GM21423 (cell line): Measurements from ENCODE around the gene MEIS2.

Experiments
- ATAC-seq: cut with Tn5 transposase; IDR thresholded peaks from one replicate; pipeline ENCODE4 v1.9.1; 2021; ENCODE audit warnings: mild to moderate bottlenecking, moderate library complexity; ENCODE audit not compliant: unreplicated experiment

Gene MEIS2

GRCh38 chr15:36904715-36905114 lies 195.6 kb downstream of the MEIS2 start:
- no peak for ATAC-seq

DNA sequence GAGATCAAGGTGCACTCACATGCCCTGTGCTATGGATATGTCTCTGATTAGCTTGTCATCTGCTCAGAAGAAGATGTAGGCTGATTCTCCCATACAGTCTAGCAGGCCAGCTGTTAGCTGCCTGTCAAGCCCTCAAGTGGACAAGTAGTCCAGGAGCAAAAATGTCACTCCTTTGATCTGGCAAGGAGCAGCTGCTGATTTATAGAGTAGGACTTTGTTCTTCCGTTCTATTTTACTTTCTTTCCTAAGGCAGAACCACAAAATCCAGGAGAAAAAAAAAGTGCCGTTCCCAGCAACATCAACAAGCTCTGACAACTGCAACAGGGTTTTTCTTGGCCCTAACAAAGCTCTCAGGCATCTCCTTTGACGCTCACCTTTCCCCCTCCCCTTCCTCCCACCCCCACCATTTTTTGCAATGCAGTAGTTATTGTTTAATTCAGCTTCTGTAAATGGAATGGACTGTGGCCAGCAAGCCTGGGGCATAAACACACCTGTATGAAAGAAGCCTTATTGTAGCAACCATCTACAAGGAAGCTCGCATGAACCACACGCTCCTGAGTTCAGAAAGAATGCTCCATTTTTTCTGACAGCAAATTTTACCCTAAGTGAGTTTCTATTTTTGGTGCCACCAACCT lies 196.3 kb downstream of the MEIS2 start:
- ATAC-seq, result no peak

- no peak for ATAC-seq
These were observed 197.2 kb downstream of the MEIS2 start for GRCh38 chr15:36903195-36903594.

- no peak for ATAC-seq
These were observed 199.3 kb downstream of the MEIS2 start for GRCh38 chr15:36901012-36901411.

DNA sequence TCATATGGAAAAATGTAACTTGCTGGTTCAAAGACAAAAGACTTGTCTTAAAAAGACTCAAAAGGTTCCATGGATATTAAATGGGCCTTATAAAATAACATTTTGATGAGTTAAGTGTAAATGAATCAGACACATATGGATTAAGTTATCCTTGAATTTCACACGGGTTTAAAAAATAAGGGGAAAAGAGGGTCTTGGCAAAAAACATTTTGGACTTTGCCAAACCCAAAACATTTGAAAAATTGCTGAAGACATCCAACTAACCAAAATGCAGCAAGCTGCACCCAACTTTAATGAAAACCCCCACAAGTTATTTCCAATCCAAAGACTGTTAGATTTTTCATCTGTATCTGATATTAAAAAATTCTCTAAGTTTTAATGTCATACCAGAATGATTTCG lies 200.7 kb downstream of the MEIS2 start:
- ATAC-seq, result no peak

DNA sequence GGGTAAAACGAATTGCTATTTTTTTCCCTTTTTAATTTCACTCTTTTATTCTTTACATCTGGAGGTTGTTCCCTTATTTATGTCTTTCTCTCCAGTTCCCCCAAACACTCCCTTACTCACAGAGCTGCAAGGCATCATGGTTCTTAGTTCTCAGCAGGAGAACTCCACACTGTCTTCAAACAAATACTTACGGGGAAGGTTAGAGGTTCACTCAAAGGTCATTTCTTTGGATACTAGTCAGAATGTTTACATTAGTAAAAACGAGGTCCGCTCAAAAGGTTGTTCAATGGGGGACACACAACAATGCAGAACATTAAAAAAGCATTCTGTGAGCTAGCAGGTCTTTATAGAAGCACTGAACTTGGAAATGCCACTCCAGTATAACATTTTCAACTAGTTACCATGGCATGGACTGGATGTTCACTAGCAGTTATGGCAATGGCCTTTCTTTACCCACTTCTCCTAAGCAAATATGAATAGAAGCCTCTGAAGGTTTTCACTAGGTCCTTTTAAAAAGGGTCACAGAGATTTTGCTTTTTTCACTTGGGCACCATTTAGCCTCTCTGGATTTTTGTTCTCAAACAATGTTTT lies 201.7 kb downstream of the MEIS2 start:
- ATAC-seq, result no peak

GRCh38 chr15:36897834-36898233 lies 202.5 kb downstream of the MEIS2 start:
- ATAC-seq, result no peak

DNA sequence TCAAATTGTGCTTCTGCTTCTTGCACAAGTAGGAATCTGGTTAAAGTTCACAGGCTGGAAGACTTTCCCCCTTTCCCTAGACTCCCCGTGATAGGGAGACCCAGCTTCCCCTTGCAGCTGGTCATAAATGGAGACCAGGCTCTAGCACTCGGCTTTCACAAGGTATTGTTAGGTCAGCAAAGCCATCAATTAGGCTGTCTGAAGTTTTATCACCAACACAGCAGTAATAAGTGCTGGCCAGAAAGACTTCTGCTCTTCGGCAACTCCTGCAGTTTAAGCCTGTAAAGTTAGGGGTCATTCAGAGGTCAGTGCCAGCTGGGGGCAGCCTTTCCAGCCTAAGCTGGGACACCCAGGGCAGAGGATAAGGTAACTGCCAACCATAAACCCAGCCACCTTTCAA lies 203.4 kb downstream of the MEIS2 start:
- no peak for ATAC-seq

DNA sequence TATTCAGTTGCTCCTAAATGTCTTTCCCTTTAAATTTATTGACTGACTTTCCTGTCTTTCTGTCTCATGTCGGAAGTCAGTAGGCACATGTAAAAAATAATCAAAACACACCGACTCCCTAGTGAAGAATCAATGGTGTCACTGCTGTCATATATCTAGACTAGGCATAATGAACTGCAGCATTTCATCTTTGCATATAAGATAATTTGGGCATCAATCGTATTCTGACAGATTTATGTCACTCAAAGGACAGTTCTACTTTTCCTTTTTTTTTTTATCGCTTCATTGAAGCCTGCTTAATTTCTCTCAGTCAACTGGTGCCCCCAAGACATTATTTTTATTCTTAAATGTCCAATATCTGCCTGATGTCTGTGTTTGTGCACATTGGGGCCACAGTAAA lies 206.3 kb downstream of the MEIS2 start:
- no peak for ATAC-seq

- ATAC-seq, result no peak
These were observed 207.1 kb downstream of the MEIS2 start for GRCh38 chr15:36893276-36893675.

GRCh38 chr15:36888011-36888992 lies 212.0 kb downstream of the MEIS2 start:
- ATAC-seq, result no peak

- no peak for ATAC-seq
These were observed 213.0 kb downstream of the MEIS2 start for GRCh38 chr15:36887214-36887961.

- no peak for ATAC-seq
These were observed 213.6 kb downstream of the MEIS2 start for GRCh38 chr15:36886701-36887100.

DNA sequence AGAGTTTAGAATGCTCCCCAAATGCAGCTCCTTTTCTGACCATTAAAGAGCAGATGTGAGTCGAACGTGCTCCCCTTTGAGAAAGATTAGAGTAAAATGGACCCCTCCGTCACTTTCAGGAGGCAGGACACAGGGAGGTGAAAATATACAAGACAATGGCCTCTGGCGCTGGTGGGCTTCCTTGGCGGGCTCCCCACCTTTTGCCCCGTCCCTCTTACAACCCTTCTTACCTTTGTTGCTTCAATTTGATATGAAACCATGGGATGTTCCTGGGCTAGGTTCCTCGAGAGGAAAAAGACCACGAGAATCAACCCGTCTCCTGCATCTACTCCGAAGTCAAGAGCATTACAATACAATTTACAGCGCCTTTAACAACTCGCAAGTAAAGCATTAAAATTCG lies 214.2 kb downstream of the MEIS2 start:
- ATAC-seq, result no peak

DNA sequence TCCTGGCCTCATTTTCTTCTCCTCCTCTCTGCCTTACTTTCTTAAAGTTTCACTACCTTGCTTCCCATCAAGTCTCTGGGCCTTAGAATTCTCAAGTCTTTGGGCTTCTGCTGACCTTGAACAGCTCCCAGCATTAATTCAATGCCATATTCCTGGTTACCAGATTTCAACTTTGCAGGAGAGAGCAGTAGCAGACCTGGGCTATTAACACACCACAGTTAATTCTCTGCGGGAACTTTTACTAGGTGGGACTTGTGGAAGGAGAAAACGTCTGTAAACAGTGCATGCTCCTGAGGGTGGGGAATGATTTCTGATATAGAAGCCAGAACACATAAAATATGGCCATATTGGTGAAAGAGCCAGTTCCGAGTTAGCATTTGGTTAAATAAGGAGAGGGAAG lies 214.6 kb downstream of the MEIS2 start:
- ATAC-seq, result no peak

DNA sequence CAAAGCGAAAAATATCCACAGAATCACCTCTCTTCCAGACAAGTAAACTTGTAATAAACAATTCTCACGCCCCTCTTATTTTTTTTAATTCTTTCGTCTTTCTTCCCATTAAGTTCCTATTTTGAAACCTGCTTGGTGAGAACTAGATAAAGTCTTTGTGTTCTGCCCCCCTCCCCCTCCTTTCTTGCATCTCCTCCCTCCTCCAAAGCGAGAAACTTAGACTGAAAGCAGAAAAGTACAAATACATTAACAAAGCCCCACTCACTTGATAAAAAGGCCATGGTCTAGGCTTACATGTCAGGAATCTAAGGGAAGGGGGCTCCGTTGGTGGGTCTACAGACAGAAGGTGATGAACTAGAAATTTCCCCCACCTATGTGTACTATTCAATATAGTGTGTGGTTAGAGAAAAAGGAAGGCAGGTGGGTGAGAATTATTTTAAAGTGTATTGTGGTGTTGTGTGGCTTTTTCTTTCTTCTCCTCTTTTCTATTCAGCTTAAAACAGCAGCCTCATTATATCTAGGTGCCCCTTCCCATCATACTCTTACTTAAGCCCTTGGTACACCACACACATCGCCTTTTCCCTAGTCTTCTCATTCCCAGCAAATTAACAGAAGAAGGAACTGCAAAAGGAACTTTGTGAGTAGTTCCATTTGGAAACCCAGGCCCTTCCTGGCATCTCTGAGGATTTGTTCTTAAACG lies 215.3 kb downstream of the MEIS2 start:
- ATAC-seq, result no peak

DNA sequence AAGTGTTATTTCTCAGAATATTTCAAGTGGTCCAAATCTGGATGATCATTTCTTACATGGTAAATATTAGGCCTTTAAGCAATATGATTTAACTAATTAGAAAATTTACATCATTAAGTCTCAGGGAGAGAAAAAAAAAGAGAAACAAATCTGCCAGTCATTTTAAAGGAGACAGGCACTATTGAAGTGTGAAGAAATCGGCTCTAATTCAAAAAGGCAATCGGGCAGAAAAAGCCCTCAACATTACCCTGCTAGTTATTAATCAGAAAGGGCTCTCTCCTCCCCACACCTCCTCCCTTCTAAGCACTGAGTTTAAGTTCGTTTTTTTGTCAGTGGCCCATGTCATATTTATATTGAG lies 215.9 kb downstream of the MEIS2 start:
- no peak for ATAC-seq

DNA sequence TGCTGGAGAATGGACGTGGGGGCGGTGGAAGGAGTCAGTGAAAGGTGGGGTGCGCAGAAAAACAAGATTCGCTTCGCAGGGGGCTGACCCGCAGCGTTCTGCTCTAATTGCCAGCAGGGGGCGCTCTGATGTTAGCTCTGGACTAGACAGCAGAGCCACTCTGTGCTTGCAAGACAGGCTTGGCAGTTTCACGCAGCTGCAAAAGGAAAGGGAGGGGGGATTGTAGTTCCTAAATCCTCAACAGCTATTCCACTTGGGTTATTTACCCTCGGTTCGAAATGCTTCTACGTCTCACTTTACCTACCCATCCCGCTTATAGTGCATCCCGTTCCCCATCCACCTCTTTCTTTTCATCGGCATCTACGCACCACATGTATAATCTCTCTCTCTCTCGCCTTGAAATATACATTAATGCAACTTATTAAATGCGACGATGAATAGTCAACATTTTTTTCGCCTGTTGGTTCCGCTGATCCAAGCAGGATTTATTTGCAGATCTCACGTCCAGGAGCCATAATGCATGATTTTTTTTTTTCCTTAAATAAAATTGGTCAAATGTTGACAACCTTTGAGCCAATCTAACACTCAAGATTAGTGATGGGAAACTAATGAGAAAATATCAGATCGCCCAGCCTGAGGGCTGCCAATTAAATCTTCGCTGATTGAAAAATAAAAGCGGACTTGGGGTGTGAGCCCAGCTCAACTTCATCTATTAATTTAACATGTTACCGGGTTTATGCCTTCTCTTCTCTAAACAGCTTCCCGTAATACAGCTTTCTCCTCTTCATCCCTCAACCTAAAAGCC lies 216.4 kb downstream of the MEIS2 start:
- peak; percentile 82 for ATAC-seq

- no peak for ATAC-seq
These were observed 217.7 kb downstream of the MEIS2 start for GRCh38 chr15:36882487-36883131.
